ENCODE data around the gene LRFN4.

GRCh38 chr11:66849501-66850234, 7.2 kb upstream of the LRFN4 start:
- no peak for TF ChIP-seq EZH2 (IDR thresholded peaks at IDR 0.05; ENCODE audit: borderline replicate concordance, low read length)
- TF ChIP-seq, protein P1, sequence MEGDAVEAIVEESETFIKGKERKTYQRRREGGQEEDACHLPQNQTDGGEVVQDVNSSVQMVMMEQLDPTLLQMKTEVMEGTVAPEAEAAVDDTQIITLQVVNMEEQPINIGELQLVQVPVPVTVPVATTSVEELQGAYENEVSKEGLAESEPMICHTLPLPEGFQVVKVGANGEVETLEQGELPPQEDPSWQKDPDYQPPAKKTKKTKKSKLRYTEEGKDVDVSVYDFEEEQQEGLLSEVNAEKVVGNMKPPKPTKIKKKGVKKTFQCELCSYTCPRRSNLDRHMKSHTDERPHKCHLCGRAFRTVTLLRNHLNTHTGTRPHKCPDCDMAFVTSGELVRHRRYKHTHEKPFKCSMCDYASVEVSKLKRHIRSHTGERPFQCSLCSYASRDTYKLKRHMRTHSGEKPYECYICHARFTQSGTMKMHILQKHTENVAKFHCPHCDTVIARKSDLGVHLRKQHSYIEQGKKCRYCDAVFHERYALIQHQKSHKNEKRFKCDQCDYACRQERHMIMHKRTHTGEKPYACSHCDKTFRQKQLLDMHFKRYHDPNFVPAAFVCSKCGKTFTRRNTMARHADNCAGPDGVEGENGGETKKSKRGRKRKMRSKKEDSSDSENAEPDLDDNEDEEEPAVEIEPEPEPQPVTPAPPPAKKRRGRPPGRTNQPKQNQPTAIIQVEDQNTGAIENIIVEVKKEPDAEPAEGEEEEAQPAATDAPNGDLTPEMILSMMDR (conservative IDR thresholded peaks at IDR 0.05 in 1 of 2, IDR thresholded peaks at IDR 0.05 in 1 of 2; ENCODE audit: extremely low read depth in 1 of 2, insufficient read depth in 1 of 2, low read depth in 1 of 2, low read length in 2 of 2), result no peak

Data from mammary epithelial cell (primary cell).